Aorta (tissue), 5 donors: Measurements from ENCODE around the gene PI4K2B. TPM values are rescaled to one million over a fixed set of nuclear protein-coding genes. Genes with fewer than 3 reads are reported as not detected.
"Not testable (repeated sequence)": the region's sequence is repeated elsewhere in the genome, so short reads cannot be mapped to it uniquely, and the experiment has no call there.

Experiments used
- ATAC-seq: fragments of 200-7000 bp; cut with Tn5 transposase; one replicate; pipeline ENCODE4 v1.9.1; 2022; ENCODE audit warnings: moderate library complexity; ENCODE audit not compliant: low FRiP score
- DNase-seq, 2 donors: peaks; one replicate each; pipeline ENCODE4 v3.0.0-alpha.2; 2020
- H3K27ac ChIP-seq, 2 donors: one replicate each; pipeline ENCODE4 v1.5.1; 2013; ENCODE audit warnings: low read length in 2 of 2, mild to moderate bottlenecking in 2 of 2, moderate library complexity in 2 of 2, control low read depth in 1 of 2, inconsistent platforms in 1 of 2, low read depth in 1 of 2
- H3K27me3 ChIP-seq, 2 donors: one replicate each; pipeline ENCODE4 v1.6.1; 2013; ENCODE audit warnings: control low read depth in 1 of 2, low read length in 1 of 2, mild to moderate bottlenecking in 1 of 2, moderate library complexity in 1 of 2; ENCODE audit not compliant: insufficient read depth in 2 of 2, control insufficient read depth in 1 of 2
- H3K36me3 ChIP-seq, 2 donors: one replicate each; pipeline ENCODE4 v1.6.1; 2013; ENCODE audit warnings: control low read depth in 1 of 2, low read length in 1 of 2, mild to moderate bottlenecking in 1 of 2; ENCODE audit not compliant: insufficient read depth in 2 of 2, control insufficient read depth in 1 of 2
- H3K4me1 ChIP-seq, 2 donors: one replicate each; pipeline ENCODE4 v1.6.1; 2013; ENCODE audit warnings: low read length in 2 of 2, control low read depth in 1 of 2, mild to moderate bottlenecking in 1 of 2, moderate library complexity in 1 of 2; ENCODE audit not compliant: insufficient read depth in 2 of 2, control insufficient read depth in 1 of 2
- H3K4me3 ChIP-seq, 2 donors: one replicate each; pipeline ENCODE4 v1.5.1; 2013; ENCODE audit warnings: low read length in 2 of 2, control low read depth in 1 of 2, mild to moderate bottlenecking in 1 of 2
- H3K9me3 ChIP-seq: one replicate; pipeline ENCODE4 v1.6.1; 2013; ENCODE audit warnings: mild to moderate bottlenecking, low read length; ENCODE audit not compliant: control insufficient read depth
- whole genome bisulfite sequencing, 2 donors: extraction: QIAGEN DNeasy Blood & Tissue Kit; methylation state at CpG; one replicate each; pipeline ENCODE4 v1.1.7; 2013; 5-methylcytosine and 5-hydroxymethylcytosine counted together
- intact Hi-C, 2 donors: fragments of 100-400 bp; cut with DNase I; formaldehyde crosslinking; loops; one replicate each; pipeline versions ENCODE4 v1.14.2 to v1.15.0; 2022
- polyA plus RNA-seq, 2 donors: library from polyadenylated mRNA; stranded (reverse); fragments of 200-250 nt; gene quantifications; one replicate each; pipeline ENCODE4 v1.2.3, GENCODE V29; 2013
- total RNA-seq, 2 donors: library from RNA; stranded (reverse); fragmentation: NEBNext Ultra II Directional; extraction: Animal tissue kit (Norgen Biotek cat#: 25700); gene quantifications; one replicate each; pipeline ENCODE4 v1.2.1, GENCODE V29; 2021
- donor health status: healthy with polysubstance abuse.
- donor health status: Bipolar disorder and iron deficiency.
- donor health status: DM: no; HTN: no; CAD: no.
- donor health status: DM: no; HTN: no; CAD: no.
- donor health status: DM: yes; HTN: yes; CAD: no.

PI4K2B gene
- total and polyA plus RNA-seq, 4 donors: 6.2 to 20.3 (median 12.7) TPM

DNA sequence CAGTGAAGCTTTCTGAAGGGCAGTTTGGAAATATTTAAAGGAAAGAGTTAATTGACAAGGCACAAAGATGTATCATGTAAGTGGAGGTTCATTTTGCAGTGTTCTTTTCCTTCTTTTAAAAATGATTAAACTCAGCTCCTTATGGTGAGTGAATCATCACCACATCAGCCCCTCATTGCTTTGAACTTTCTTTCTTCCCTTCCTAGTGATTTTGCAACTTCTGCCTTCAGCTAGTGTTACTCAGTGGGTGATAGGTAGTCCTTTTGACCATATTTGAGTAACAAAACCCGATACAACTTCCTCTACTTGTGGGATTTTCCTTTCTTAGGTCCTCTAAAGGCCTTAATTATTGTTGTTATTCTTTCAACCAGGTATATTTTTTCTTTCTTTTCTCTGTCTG is 86.9 kb downstream of the PI4K2B start:
- 89 to 94% methylated on average over 1 of the region's 1 CpG for WGBS, 2 donors
- Histone ChIP-seq H3K36me3 (peaks cover 0 to 2% of the 10 kb centered on the region in 2 donors), H3K9me3 (no peaks in the 10 kb centered on the region), H3K4me1 (no peaks in the 10 kb centered on the region), H3K27me3 (no peaks in the 10 kb centered on the region), H3K27ac (no peak overlapping the region), H3K4me3 (no peak overlapping the region)
- ATAC-seq: no peak
- intact Hi-C loops: no loop called here
- no peak for DNase-seq

DNA sequence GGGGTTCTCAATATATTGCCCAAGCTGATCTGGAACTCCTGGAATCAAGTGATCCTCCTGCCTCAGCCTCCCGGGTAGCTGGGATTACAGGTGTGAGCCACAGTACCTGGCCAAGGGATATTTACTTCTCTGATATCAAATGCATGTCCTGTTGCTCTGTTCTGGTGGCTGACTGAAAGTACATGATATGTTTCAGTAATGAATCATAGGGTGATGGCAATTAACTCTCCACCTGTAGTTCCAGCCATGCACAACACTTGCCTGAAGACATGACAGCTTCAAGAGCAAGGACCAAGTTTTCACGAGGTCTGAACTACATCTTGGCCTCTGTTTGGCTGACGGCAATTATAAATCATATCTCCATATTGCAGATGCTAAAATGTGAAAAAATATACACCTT is 87.9 kb downstream of the PI4K2B start:
- H3K27ac ChIP-seq: no peak overlapping the region
- intact Hi-C loops: no loop called here
- no peaks in the 10 kb centered on the region for H3K27me3 ChIP-seq
- no peak for DNase-seq
- H3K4me3 ChIP-seq: no peak overlapping the region
- no peaks in the 10 kb centered on the region for H3K4me1 ChIP-seq
- no peak for ATAC-seq
- peaks cover 0 to 2% of the 10 kb centered on the region in 2 donors for H3K36me3 ChIP-seq
- WGBS, 2 donors: 85 to 88% methylated on average over 3 of the region's 3 CpGs
- H3K9me3 ChIP-seq: no peaks in the 10 kb centered on the region

DNA sequence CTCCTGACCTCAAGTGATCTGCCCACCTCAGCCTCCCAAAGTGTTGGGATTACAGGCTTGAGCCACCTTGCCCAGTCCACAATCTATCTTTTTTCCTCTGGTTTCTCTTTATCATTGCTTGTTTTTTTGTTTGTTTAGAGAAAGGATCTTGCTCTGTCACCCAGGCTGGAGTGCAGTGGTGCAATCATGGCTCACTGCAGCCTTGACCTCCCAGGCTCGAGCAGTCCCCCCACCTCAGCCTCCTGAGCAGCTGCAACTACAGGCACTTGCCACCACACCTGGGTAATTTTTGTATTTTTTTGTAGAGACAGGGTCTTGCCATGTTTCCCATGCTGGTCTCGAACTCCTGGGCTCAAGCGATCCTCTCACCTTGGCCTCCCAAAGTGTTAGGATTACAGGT is 94.6 kb downstream of the PI4K2B start:
- intact Hi-C loops: not testable (repeated sequence)

More for the DNA sequence above, 94.6 kb downstream of the PI4K2B start:
- not testable (repeated sequence) for H3K27me3 ChIP-seq, H3K4me1 ChIP-seq, H3K27ac ChIP-seq, ATAC-seq, H3K36me3 ChIP-seq, H3K4me3 ChIP-seq, DNase-seq, H3K9me3 ChIP-seq
- WGBS, 2 donors: 97 to 98% methylated on average over 3 of the region's 3 CpGs

Other genes with a start within 250 kb of the PI4K2B start
- gene LGI2, start 203.1 kb upstream of the PI4K2B start, total RNA-seq: 10 to 100 TPM; 10.3 to 13.7 TPM
- gene LGI2, start 203.1 kb upstream of the PI4K2B start, polyA plus RNA-seq: under 1 TPM; 0.79 to 0.88 TPM
- gene SEPSECS, start 73.6 kb upstream of the PI4K2B start, total RNA-seq: 1 to 10 TPM; 5.6 to 9.4 TPM
- 1 to 10 TPM; 3.3 to 5.3 TPM for gene SEPSECS, start 73.6 kb upstream of the PI4K2B start, polyA plus RNA-seq
- 10 to 100 TPM in 1 of 2 donors, 1 to 10 TPM in 1; 8.3 to 13.5 TPM for gene ZCCHC4, start 78.7 kb downstream of the PI4K2B start, total RNA-seq
- 1 to 10 TPM; 2.4 to 5.3 TPM for gene ZCCHC4, start 78.7 kb downstream of the PI4K2B start, polyA plus RNA-seq
- gene ANAPC4, start 143.2 kb downstream of the PI4K2B start, total RNA-seq: 10 to 100 TPM; 29.3 to 41.2 TPM
- gene ANAPC4, start 143.2 kb downstream of the PI4K2B start, polyA plus RNA-seq: 10 to 100 TPM; 25.3 to 56.3 TPM